GM12873 (cell line): Measurements from ENCODE around the gene FURIN.

Experiments used
- TF ChIP-seq, protein P1 (sequence below): IDR thresholded peaks from 2 replicates; pipeline ENCODE4 v1.5.1; 2012; ENCODE audit warnings: low read depth, mild to moderate bottlenecking, moderate library complexity, low read length, control low read depth; ENCODE audit not compliant: insufficient read depth; ENCODE audit errors: missing control alignments

Gene FURIN

DNA sequence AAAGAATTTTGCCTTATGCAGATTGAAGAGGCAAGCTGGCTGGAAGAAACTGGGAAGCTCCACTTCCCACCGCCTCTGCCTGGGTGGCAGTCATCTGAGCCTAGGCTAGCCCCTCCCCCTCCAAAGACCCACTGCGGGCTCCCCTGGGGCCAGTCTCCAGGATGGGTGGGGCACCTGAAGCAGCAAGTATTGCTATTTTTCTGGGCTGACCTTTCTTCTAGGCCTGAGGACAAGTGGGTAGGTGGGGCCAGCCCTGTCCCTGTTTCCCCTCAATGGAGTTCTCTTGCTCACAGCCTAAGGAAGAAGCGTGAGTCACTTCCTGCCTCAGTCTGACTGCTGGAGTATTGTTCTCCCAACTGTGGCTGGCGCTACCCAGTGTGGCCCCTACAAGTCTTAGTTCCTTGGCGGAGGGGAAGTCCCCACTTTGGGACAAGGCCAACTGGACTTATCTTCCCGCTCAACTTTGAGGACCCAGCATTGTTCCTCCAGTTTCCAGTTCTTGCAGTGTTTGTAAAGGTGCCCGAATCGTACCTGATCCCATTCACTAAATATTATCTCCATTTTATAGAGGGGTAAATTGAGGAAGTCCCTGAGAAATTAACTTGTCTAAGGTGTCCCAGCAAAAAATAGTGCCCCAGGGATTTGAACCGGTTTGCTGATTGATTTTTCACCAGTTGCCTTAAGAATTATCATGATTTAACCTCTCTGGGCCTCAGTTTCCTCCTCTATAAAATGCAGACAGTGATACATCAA is 1.4 kb downstream of the FURIN start:
- TF ChIP-seq, protein P1, sequence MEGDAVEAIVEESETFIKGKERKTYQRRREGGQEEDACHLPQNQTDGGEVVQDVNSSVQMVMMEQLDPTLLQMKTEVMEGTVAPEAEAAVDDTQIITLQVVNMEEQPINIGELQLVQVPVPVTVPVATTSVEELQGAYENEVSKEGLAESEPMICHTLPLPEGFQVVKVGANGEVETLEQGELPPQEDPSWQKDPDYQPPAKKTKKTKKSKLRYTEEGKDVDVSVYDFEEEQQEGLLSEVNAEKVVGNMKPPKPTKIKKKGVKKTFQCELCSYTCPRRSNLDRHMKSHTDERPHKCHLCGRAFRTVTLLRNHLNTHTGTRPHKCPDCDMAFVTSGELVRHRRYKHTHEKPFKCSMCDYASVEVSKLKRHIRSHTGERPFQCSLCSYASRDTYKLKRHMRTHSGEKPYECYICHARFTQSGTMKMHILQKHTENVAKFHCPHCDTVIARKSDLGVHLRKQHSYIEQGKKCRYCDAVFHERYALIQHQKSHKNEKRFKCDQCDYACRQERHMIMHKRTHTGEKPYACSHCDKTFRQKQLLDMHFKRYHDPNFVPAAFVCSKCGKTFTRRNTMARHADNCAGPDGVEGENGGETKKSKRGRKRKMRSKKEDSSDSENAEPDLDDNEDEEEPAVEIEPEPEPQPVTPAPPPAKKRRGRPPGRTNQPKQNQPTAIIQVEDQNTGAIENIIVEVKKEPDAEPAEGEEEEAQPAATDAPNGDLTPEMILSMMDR, result no peak

DNA sequence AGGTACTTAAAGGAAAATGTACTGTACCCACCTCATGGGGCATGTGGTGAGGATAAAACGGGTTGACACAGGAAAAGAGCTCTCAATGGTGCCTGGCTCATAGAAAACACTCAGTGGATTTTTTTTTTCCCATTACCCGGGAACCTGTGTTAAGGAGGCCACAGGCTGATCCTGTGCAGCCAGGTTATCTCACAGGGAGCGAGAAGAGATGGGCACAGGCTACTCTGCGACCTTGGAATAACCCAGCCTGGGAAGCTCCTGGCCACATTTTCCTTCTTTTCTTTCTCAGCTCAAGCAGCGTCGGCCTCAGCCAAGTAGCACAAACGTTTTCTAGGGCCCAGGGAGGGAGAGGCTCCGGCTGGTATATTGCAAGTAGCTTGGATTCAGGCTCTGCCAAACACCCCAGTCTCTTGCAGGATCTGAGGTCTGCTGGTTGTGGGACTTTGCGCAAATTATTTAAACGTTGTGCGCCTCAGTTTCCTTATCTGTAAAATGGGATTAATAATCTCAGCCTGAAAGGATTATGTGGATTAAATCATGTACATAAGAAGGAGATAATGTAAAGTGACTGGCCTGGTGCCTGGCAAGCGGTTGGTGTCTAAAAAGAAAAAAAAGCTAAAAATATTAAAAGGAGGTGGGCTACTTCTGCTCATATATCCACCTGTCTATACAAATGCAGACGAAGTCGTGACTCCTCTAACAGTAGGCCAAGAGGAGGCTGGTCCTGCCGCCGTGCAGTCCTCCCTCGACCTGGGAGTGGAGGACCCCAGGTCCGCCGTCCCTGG is 2.2 kb downstream of the FURIN start:
- TF ChIP-seq, protein P1, result no peak

- TF ChIP-seq, protein P1, result no peak
Measured at GRCh38 chr15:90871139-90871715, 2.8 kb downstream of the FURIN start.

DNA sequence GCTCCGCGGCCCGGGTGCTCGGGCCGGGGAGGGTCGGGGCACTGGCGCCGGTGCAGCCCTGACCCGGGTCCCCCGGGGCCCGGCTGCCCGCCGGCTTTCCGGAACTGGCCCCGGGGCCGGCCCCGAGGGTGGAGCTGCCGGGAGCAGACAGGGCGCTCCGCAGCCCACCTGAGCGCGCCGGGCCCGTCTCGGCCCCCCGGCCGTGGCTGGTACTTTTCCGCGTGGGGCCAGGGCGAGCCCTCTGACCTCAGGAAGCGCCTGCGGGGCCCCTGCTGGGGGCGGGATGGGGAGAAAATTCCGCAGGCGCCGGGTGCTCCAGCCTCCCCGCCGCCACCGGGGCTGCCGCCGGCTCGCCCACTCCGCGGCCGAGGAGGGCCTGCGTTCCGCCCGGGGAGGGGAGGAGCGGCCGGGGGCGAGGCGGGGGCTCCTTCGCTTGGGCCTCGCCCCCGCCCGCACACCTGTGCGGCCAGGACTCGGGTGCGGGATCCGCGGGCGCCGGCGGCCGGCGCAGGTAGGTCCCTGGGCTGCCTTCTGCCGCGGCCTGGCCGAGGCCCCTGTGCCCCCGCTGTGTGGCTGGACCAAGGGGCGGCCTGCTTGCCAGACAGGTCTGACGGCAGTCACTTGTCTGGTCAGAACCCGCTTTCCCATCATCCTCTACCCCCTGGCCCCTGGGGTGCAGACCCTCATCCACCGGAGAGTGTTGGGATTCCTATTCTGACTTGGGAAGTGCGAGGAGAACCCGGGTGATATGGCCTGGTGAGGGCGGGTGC is 3.5 kb downstream of the FURIN start:
- TF ChIP-seq, protein P1, result no peak

DNA sequence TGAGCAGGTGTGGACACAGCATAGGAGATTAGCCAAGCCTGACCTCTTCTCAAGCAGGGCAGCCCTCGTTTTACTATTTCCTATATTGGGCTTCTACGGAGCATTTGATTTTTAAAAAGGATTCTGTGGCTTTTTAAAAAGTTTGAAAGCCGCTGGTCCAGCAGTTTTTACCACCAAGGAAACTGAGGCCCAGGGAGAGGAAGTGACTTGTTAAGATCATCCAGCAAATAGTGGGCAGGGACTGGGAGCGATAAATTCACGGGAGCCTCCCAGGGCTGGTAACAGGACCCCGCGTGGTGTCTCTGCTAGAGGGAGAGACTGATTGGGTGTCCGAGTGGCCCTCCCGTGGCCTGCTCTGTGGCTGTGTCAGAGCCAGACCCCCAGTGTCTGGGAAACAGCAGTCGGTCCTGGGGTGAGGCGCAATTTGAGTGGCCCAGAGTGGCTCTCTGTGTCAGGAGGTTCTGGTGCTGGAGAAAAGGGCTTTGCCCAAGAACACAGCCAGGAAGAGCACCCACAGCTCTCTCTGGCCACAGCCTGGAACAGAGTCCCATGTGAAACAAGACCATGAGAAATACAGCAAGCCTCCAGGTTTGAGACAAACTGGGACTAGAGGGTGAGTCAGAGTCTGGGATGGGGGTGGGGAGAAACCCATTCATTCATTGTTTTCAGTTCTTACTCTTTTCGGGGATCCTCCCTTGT is 4.2 kb downstream of the FURIN start:
- TF ChIP-seq, protein P1, result no peak

- TF ChIP-seq, protein P1, result no peak
Measured at GRCh38 chr15:90873488-90873997, 5.2 kb downstream of the FURIN start.
